HG02973 (cell line): ENCODE data around the gene OTULIN.

Experiments
- ATAC-seq: cut with Tn5 transposase; IDR thresholded peaks from one replicate; pipeline ENCODE4 v1.9.1; 2021; ENCODE audit warnings: moderate library complexity; ENCODE audit not compliant: unreplicated experiment

OTULIN gene

DNA sequence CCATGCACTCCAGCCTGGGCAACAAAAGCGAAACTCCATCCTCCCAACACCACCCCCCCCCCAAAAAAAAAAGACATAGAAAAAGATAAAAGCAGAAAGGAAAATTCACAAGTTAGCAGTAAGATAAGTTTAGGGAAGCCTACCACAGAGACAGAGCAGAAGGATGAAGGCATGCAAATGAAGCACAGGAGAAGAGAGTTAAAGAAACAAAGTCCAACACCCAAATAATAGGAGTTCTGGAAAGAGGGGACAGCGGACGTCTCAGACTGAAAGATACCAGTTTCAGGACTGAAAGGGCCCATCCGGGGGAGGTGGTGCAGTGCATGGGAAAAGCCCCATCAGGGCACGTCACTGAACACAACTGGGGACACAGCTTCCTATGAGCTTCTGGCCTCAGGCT lies 54.3 kb downstream of the OTULIN start:
- no peak for ATAC-seq

DNA sequence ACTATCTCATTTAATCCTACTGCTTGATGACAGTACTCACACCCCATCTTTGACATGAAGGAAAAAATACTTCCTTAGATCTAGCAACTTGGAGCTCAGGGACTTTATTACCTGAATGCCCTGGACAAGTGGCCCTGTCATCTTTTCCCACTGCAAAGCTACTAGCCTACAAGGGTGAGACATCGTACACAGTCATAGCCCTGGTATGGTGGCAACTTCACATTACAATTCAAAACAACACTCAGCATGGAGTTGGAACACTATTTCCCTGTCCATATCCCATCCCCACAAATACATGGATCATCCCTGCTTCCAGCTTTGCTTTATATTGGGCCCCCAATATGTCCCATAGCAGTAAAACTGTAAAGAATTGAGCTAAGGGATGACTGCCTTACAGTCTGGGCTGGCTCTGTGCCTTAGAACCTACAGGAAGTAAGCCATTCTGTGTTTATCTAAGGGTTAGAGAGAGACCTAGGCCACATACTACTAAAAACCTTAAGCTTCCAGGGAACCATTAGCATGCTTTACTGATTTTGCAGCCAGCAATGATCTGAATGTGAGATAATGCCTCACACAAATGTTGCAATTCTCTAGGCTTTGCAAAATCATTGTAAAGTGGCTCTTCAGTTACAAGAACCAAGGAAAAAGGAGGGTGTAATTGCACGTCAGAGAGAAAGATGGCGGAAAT lies 55.9 kb downstream of the OTULIN start:
- no peak for ATAC-seq

DNA sequence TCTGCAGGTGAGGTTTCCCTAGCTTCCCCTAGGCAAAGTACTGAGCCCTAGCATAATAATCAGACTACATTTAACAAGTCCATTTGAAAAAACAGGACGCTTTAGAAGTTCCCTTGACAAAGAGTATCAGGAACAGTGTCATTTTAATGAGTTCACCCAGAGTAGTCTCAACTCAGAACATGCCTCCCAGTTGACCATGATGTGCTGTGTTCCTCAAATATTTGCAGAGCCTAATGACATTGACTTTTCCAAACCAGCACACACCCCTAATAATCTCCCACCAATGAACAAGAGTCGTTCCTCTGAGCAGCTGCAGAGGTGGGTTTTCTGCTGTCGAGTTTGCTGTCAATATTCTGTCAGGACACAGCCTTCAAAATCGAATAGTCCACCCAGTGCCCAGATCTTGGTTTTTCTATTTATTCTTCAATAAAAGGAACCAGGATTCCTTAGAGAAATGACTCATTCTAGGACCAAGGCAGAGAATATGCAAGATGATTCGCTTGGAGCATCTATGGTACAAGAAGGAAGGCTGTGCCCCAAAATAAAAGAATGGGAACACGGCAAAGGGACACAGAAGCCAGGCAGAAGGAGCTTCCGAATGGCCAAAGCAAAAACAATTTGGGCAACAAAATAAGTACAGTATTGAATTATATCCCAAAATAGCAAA lies 57.6 kb downstream of the OTULIN start:
- ATAC-seq, result no peak

DNA sequence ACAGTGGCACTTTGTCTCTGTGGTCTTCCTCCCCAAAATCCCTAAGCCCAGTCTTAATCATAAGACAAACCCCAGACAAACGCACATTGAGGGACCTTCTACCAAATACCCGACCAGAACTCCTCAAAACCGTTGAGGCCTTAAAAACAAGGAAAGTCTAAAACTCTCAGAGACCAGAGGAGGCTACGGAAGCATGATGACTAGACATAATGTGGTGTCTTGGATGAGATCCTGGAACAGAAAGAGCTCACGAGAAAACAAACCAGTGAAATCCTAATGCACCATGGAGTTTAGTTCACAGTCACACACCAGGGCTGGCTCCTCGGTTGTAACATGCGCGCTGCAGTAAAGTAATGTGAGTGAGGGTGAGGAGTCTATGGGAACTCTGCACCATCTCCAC lies 58.4 kb downstream of the OTULIN start:
- ATAC-seq, result no peak

DNA sequence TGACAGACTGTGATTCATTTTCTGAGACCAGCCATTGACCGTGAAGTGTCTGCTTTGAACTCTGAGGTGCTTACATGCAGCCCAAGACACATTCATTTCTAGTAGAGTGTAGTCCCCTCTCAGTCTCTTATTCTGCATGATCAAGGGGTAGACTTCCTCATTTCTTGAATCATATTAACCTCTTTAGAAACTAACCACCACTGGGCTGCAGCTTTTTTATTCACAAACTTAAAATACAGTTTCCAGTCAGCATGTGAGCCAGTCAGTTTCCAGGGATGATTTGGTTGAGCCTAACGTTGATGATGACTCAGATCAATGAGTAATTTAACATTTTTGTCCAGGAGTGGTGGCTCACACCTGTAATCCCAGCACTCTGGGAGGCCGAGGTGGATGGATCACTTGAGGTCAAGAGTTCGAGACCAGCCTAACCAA lies 59.2 kb downstream of the OTULIN start:
- no peak for ATAC-seq

DNA sequence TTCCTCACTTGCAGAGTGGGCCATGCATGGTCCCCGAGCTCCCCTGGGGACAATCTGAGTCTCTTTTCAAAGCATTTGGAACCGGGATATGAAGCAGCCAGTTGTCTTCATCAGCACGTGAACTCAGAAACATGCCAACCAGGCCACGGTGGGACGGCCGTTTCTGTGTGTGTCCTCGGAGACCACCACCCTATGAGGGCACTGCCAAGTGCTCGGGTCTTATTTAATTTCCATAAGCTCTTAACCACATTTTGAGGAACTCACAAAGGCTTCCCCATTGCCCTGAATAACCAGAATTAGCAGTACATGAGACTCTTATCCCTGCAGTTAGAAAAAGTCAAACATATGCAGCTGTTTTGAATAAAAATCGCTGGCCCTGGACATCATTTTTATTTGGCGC lies 60.1 kb downstream of the OTULIN start:
- no peak for ATAC-seq

DNA sequence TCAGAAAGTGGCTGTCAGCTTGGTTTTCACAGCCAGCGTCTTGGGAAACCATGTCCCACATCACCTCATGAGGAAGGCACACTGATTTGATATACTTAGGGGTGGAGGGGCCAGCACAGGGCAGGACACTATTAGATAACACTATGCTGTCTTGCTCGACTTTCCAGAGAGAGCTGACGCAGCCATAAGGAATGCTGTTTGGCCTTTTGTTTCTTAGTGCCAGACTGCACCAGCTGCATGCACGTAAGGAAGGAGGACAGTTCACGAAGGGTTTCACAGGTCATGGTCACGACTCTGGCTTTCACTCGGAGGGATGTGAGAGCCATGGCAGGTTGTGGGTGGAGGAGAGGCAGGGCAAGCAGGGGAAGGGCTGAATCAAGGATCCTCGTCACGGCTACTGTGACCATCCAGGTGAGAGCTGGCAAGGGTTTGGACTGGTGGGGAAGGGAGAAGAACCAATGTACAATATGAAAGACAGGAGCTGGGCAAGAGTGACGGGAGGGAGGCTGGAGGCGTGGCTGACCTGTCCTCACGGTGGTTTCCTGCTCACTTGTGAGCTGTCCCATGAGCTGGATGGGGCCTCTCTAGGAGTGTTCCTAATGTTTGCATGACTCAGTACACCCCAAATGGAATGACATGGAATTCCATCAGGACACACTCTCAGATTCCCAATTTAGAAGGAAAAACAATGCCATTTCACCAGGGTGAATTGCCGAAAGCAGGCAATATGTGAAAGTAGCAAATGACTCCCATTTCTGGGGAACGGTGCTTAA lies 61.7 kb downstream of the OTULIN start:
- ATAC-seq, result no peak

DNA sequence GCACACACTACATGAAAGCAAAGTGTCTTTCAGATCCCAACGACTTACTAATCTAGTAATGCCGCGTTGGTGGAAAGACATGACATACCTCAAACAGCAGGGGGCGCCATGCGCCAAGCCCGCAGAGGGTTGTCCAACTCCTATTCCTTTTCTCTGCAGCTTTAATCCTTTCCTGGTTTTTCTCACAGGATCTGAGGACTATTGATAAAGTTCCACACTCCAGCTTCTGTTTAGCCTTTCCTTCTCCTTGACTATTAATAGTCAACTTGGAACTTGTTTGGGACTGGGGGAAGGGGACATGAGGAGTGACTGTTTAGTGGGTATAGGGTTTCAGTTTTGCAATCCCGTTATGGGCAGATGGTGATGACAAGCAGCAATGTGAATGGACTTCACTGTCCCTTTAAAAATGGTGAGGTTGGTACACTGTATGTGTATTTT lies 62.9 kb downstream of the OTULIN start:
- no peak for ATAC-seq

DNA sequence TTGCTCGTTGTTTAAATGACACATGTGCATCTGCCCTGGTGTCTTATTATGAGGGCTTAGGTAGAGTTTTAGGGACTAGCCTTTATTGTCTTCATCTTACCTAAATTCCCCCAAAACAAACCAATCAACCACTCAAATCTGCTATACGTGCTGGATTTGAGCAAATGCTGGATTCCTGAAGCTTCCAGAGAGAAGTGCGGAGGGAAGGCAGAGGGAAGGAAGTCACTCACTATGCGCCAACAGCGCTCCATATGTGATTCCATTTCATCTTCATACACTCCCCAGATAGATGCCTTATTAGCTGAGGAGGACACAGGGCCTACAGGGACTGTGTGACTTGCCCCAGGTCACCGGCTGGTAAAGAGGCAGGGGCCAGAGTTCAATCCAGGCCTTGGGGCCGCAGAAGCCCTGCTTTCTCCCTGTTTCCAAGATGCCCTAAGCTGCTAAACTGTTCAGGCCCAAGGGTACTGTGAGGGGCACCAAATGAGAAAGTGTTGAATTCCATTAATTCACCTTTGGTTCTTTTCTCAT lies 63.5 kb downstream of the OTULIN start:
- ATAC-seq, result no peak

DNA sequence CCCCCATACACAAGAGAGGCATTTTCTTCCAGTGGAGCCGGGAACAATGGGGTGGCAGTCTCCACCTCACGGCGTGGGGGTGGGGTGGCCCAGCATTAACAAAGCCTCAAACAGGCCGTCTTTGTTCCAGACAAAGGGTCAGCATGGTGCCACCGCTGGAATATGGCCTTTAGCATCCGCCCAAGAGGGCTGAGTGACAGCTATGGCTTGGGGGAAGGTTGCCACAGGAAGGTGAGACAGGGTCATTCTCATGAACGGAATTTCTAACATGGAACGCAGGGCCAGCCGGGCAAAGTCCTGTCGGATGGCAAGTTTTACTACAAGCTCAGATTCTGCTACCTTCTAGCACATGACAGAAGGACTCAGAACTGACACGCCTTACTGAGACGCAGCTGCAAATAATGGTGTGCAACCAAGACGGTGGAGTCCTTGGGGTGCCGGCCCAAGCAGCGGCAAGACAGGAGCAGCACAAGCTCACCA lies 64.0 kb downstream of the OTULIN start:
- no peak for ATAC-seq

DNA sequence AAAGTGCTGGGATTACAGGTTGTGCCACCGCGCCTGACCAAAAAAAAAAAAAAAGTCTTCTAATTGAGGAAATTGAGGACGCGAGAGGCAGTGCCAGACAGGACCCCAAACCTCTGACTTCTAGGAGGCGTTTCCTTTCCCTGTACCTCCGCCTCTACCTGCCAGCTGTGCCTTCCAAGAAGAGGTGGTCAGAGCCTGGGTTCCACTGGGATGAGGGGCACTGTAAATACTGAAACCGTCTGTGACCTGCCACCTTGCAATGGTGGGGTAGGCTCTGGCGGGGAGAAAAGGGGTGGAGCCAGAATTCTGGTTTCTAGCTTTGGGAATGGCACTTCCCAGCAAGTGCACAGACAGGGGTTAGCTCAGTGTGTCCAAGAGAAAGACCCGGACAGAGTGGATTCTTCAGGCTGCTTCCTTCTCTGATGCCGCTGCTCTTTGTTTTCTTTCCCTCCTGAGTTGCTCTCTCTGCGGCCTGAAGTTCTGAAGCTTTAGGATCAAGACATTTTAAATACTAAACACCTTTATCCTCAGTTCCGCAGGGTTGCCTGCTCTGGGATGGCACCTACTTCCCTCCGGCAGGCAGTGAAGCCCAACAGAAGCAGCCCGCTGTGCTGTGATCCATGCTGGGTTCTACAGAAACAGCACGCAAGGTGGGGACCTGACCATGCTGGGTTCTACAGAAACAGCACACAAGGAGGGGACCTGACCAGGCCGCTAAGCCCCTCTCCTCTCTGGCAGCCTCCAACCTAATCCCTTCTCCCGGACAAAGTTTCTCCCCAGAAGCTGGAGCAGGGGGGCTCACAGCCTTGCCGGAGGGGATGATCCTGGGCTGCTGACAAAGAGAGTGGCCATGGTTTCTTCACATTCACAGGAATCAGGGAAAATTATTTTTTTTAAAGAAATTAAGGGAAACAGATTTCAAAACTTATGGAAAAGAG lies 65.2 kb downstream of the OTULIN start:
- no peak for ATAC-seq

DNA sequence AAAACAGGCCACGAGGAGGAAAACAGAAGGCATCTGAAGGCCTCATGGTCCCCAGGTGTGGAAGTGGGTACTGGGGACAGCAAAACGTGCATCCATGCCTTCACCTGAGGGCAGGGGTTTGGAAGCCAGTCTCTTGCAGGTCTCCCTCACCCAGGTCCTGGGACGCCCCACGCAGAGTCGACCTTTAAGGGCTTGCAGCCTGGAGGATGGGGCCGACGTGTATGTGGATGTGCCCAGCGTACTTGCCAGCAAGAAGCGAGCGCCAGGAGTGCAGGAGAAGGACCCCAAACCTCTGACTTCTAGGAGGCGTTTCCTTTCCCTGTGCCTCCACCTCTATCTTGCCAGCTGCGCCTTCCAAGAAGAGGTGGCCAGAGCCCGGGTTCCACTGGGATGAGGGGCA lies 65.9 kb downstream of the OTULIN start:
- no peak for ATAC-seq

DNA sequence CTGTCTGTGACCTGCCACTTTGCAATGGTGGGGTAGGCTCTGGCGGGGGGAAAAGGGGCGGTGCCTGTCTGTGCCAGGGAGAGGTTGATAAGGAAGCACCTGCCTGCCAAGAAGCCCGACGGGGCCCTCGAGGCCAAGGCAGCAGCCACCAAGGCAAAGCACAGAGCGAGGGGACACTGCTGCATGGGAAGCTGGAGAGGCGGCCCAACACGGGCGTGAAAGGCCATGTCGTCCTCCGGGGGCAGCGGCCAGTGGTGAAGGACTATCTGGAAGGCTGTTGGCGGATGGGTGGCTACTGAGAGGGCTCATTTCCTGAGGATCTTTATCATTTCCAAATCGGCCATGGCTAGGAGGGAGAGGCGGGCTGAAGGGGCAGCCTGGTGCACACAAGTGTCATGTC lies 66.4 kb downstream of the OTULIN start:
- ATAC-seq, result no peak

DNA sequence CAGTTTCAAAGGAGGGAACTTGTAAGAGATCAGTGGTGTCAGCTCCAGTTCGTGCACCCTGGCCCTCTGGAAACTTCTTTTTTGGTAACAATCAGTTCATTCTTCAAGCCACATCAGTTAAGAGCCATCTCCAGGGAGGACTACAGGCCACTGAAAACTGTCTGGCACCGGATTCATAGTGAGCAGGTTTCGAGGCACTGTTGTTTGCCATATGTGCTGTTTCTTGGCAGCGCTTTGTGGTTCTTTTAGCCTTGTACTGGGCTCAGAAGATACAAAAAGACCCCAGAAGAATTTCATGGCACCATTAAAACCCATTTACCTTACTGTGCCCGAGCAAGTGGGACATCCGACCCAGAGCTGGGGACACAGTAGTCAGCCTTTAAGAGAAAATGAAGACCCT lies 68.5 kb downstream of the OTULIN start:
- no peak for ATAC-seq

DNA sequence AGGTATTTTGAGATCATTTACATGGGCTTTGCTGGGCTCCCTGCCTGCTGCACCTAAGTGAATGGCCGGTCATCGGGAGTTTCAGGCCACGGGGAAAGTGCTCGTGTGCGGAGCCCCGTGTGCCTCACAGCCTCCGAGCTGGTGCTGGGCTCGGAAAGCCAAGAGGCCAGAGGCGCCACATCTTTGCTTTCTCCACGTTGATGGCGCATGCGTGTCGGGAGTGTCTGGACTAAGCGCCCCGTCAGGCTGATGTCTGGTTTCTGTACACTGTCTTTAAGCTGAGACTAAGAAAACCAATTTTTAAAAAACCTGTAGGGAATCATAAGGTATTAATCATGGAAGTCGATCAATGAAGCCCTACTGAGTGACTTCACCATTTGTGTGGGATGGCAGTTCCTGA lies 69.1 kb downstream of the OTULIN start:
- ATAC-seq, result no peak

DNA sequence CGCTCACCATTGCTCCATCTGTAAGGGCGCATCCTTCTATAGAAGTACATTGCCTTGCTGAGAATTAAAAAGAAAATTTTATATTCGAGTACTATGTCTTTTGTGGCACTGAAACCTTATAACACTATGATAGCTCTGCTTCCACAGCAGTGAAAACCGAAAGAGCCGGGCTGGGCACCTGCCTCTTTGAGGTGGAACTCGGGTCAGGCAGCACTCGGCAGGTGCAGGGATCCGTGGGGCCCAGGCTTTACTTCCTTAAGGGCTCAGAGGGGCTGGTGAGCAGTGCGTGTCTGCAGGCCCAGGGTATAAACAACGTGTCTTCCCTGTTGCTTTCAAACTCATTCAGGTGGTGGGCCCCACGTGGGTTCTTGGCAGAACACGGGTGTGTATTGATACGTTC lies 69.9 kb downstream of the OTULIN start:
- no peak for ATAC-seq

DNA sequence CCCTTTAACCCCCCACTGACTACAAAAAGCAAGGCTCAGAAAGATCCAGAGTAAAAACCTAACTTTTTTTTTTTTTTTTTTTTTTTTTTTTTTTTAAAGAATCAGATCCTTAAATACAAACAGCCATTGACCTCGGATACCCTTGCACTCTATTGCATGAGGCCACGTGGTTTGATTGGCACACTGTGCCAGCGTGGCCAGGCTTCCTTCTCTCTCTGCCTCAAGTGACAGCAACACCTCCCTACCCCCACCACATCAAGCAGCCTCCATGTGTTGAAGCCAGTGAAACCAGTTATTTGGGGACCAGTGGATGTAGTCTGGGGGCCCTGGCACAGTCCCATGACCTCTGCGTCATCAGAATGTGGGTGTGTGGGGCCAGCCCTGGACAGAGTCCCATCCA lies 71.4 kb downstream of the OTULIN start:
- ATAC-seq, result no peak

DNA sequence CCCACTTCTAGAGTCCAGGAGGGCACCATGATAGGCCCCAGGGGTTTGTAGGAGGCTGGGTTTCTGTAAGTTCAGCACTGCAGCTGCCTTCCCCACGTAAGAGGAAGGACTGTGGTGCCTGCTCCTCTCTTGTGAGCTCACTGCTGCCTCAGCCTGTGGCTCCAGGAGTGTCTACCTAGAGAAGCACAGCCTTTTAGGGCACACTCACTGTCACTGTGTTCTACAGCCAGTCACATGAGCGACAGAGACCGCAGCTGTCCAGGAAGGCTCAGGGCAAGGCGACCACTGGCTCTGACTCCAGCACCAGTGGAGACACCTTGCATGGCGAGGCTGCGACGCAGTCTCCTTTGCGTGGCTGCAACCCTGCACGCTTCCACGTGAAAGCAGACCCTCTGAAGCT lies 72.8 kb downstream of the OTULIN start:
- no peak for ATAC-seq

DNA sequence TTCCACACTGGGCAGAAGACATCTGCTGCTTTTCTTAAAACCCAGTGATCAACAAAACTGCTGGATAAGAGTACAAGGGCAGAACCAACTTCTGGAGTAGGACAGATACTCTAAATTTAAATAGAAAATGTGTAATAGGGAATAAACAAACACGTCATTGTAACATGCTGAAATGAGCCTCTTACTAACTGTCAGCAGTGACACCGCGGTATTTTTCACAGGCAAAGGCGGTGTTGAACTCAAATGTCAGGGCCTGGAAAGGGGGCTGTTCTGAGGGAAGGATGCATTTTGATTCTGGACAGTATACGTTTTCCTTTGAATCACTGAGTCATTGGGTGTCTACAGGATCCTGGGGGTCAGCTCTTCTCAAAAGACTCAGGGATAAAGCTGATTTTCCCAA lies 73.5 kb downstream of the OTULIN start:
- no peak for ATAC-seq

DNA sequence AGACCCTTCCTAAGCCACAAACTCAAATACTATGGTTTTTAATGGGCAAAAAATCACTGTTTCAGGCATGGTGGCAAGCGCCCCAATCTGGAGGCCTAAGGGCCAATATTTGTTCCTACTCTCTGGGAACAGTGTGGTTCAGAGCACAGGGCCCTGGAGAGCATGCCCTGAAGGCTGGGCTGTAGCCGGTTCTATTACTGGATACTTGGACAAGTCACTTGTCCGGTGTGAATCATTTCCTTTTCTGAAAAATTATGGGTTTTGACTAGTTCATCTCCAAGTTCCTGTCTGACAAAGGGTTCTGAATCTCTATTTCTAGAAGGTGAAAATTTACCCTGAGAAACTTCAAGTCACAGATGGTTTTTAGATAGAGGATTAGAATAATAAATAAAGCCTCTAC lies 75.0 kb downstream of the OTULIN start:
- no peak for ATAC-seq

DNA sequence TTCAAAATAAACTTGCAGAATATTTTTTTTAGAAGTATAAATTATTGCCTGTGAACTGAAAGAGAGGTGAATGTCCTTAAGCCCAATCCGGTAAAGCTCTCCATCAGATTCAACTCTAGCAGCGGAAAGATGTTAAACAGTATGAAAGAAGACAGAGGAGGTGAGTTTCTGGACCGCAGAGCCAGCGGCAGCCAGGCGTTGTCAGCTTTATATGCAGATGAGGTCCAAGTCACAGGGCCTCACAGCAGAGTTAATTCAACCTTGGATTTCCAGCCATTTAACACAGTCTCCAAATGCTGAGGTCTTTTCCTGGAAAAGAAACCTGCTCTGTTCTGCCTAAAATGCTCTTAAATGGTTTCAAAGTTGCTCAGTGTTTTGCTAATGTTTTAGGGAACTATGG lies 75.5 kb downstream of the OTULIN start:
- ATAC-seq, result no peak
